AG04450 (cell line): ENCODE data around the gene NUP188. TPM values are rescaled to one million over a fixed set of nuclear protein-coding genes. Genes with fewer than 3 reads are reported as not detected.

Experiments
- CTCF ChIA-PET: fragments of 300-600, 350-600 bp; formaldehyde crosslinking; extraction: SDS; loops from one replicate; lab custom pipeline; 2022; ENCODE audit warnings: antibody characterized with exemption, inconsistent platforms; lab: Charles Lee
- POLR2A ChIA-PET: fragments of 350-600 bp; formaldehyde crosslinking; extraction: SDS; loops from one replicate; lab custom pipeline; 2021; ENCODE audit warnings: antibody characterized with exemption, inconsistent platforms; lab: Yijun Ruan, JAX
- DNase-seq: peaks from one replicate; pipeline ENCODE4 v3.0.0-alpha.2; 2011; ENCODE audit warnings: low read depth, low spot score
- H3K27ac ChIP-seq: one replicate; pipeline ENCODE4 v1.5.1; 2012; ENCODE audit warnings: low read depth, low read length, control low read depth
- H3K27me3 ChIP-seq: one replicate; pipeline ENCODE4 v1.6.0; 2012; ENCODE audit warnings: low read length; ENCODE audit not compliant: control insufficient read depth, insufficient read depth
- H3K4me3 ChIP-seq: 2 replicates; pipeline ENCODE4 v1.5.1; 2011; ENCODE audit warnings: mild to moderate bottlenecking, low read depth, low read length, control low read depth
- H3K9me3 ChIP-seq: 2 replicates; pipeline ENCODE4 v1.5.1; 2012; ENCODE audit warnings: low read length; ENCODE audit not compliant: control insufficient read depth, insufficient read depth
- CTCF ChIP-seq: IDR thresholded peaks from 2 replicates; pipeline ENCODE4 v1.5.1; 2011; ENCODE audit warnings: low read depth, low read length, control low read depth, inconsistent platforms
- polyA plus RNA-seq: library from polyadenylated mRNA; depleted of rRNA; stranded (reverse); fragments of >200 nt; gene quantifications from 2 replicates; pipeline ENCODE4 v1.2.3, GENCODE V29; 2011

NUP188 gene
- polyA plus RNA-seq, 1 experiment: 46.3 TPM

DNA sequence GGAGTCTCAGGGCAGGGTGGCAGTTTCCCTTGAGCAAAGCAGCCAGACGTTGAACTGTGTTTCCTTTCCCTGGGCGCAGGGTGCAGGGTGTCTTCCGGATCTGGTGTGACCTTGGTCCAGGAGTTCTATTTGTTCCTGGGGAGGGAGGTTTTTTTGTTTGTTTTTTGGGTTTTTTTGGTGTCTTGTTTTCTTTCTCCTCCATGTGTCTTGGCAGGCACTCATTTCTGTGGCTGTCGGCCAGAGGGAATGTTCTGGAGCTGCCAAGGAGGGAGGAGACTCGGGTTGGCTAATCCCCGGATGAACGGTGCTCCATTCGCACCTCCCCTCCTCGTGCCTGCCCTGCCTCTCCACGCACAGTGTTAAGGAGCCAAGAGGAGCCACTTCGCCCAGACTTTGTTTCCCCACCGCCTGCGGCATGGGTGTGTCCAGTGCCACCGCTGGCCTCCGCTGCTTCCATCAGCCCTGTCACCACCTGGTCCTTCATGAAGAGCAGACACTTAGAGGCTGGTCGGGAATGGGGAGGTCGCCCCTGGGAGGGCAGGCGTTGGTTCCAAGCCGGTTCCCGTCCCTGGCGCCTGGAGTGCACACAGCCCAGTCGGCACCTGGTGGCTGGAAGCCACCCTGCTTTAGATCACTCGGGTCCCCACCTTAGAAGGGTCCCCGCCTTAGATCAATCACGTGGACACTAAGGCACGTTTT, 30.2 kb upstream of the NUP188 start:
- no peaks in the 10 kb centered on the region for H3K27me3 ChIP-seq
- H3K27ac ChIP-seq: peak overlapping the region; percentile 52
- no peak for TF ChIP-seq CTCF
- DNase-seq: no peak
- no peak overlapping the region for H3K4me3 ChIP-seq
- ChIA-PET POLR2A (no interaction called here), CTCF (interaction anchor here (0.6 kb wide), 1 partner anchor 67 kb away, joined by 5 read pairs; no protein-coding TSS in a partner anchor)
- H3K9me3 ChIP-seq: no peaks in the 10 kb centered on the region; the same call in 1 of the 2 replicates

DNA sequence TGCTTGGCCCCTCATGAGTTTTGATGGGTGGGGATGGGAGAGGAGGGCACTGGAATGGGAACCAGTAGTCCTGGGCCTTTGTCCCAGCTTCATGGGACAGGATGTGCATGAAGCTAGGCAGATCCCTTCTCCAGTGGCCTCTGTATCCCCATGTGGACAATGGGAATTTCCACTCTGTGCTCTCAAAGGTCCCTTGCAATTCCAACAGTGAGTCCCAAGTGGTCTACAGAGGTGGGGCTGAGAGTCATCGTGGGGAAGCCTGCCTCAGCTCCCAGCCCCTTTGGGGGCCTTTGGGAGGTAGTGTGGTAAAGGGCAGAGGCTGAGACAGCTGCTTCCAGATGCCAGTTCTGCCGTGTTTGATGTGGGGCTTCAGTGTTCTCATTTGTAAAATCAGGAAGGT, 28.6 kb upstream of the NUP188 start:
- no peak overlapping the region for H3K4me3 ChIP-seq
- ChIA-PET POLR2A (no interaction called here), CTCF (interaction anchor here (1.2 to 1.7 kb wide), 3 partner anchors 9 to 186 kb away, joined by 3 to 4 read pairs (median 3); no protein-coding TSS in a partner anchor)
- TF ChIP-seq CTCF: no peak
- no peaks in the 10 kb centered on the region for H3K27me3 ChIP-seq
- DNase-seq: no peak
- no peak overlapping the region for H3K27ac ChIP-seq
- no peaks in the 10 kb centered on the region; the same call in 1 of the 2 replicates for H3K9me3 ChIP-seq

DNA sequence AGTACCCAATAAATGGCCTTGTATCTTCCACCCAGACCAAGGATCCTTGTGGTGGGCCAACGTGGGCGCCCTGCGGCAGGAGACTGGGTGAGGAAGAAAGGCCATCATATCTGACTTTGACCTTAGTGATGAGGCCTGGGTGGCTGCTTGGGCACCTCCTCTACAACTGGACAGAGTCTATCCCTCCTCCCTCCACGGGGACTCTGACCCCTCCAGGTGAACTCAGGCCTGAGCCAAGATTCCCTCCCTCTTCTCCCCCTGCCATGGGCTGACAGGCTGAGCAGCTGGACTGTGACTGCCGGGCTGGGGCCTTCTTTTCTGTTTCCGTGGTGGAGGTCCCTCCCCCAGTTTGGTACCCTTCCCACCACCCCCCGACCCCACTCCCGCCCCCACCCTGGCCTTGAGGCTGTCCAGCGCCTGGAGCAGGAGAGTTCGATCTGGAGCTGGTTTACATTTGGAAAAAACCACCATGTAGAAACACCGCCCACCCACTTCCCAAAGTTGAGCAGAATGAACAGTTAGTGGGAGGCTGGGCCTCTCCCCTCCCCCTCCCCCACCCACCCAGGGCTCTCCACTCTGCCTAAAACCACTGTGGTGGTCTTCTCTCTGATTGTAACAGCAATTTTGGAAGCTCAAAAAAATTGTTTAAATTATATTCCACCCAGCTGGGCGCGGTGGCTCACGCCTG, 28.0 kb upstream of the NUP188 start:
- no peak for TF ChIP-seq CTCF
- ChIA-PET CTCF (interaction anchor here (1.4 to 1.7 kb wide), 2 partner anchors 9 to 56 kb away, joined by 3 to 4 read pairs; no protein-coding TSS in a partner anchor), POLR2A (interaction anchor here (0.5 to 1.0 kb wide), 2 partner anchors 18 to 29 kb away, joined by 3 read pairs; no protein-coding TSS in a partner anchor)
- no peak for DNase-seq
- H3K9me3 ChIP-seq: no peaks in the 10 kb centered on the region; the same call in 1 of the 2 replicates
- no peak overlapping the region for H3K27ac ChIP-seq
- no peaks in the 10 kb centered on the region for H3K27me3 ChIP-seq
- H3K4me3 ChIP-seq: no peak overlapping the region

- Histone ChIP-seq H3K9me3 (no peaks in the 10 kb centered on the region; the same call in 1 of the 2 replicates), H3K4me3 (peak within 1 kb of the TSS; percentile 56), H3K27ac (peak within 1 kb of the TSS; percentile 52), H3K27me3 (no peaks in the 10 kb centered on the region)
- TF ChIP-seq CTCF: no peak
- DNase-seq: no peak
- POLR2A ChIA-PET: interaction anchor here (0.5 to 1.0 kb wide), 2 partner anchors 19 to 28 kb away, joined by 3 read pairs; no protein-coding TSS in a partner anchor
- CTCF ChIA-PET: interaction anchor here (0.6 kb wide), 1 partner anchor 52 kb away, joined by 3 read pairs; no protein-coding TSS in a partner anchor
These were observed 27.0 kb upstream of the NUP188 start, which contains the start of gene PHYHD1 for GRCh38 chr9:128920381-128921058. Gene PHYHD1, plus strand, starts transcription at chr9:128920982. Its CDS starts 1,342 bp downstream, at chr9:128922324.
